PC-3 (cell line): ENCODE data around the gene CCNY. TPM values are rescaled to one million over a fixed set of nuclear protein-coding genes. Genes with fewer than 3 reads are reported as not detected.

Source experiments
- ATAC-seq: fragments of 200-7000 bp; cut with Tn5 transposase; 2 replicates; pipeline ENCODE4 v1.9.1; 2020; ENCODE audit warnings: mild to moderate bottlenecking, moderate library complexity
- BruUV-seq: library from RNA; stranded (reverse); fragments of 400-500 nt; replicated peaks from 2 replicates; lab custom pipeline; 2021; lab: Mats Ljungman, UMichigan
- CTCF ChIA-PET: fragments of 300-600 bp; sonication (Branson Sonifier 250); formaldehyde crosslinking; loops from one replicate; lab custom pipeline; 2022; ENCODE audit warnings: antibody characterized with exemption; lab: Charles Lee
- POLR2A ChIA-PET: fragments of 300-600 bp; sonication (Branson Sonifier 250); formaldehyde crosslinking; loops from one replicate; lab custom pipeline; 2022; ENCODE audit warnings: antibody characterized with exemption; ENCODE audit not compliant: unreplicated experiment; lab: Charles Lee
- DNase-seq: peaks from one replicate; pipeline ENCODE4 v3.0.0-alpha.2; 2015
- H2AFZ ChIP-seq: fragments of 300-600 bp; sonication (generic); 2 replicates; pipeline ENCODE4 v1.6.0; 2016; ENCODE audit warnings: antibody characterized with exemption, low read length
- H3F3A ChIP-seq: fragments of 300-600 bp; sonication (generic); one replicate; pipeline ENCODE4 v1.6.0; 2017; ENCODE audit warnings: antibody characterized with exemption, low read length, control low read depth, mild to moderate bottlenecking; ENCODE audit not compliant: unreplicated experiment
- H3K27ac ChIP-seq: fragments of 300-600 bp; sonication (generic); 2 replicates; pipeline ENCODE4 v1.5.1; 2016; ENCODE audit warnings: mild to moderate bottlenecking, low read length
- H3K27me3 ChIP-seq: fragments of 300-600 bp; sonication (generic); 2 replicates; pipeline ENCODE4 v1.6.1; 2016; ENCODE audit warnings: low read length, mixed read lengths
- H3K36me3 ChIP-seq: fragments of 300-600 bp; sonication (generic); 2 replicates; pipeline ENCODE4 v1.6.1; 2016; ENCODE audit warnings: low read depth, mixed run types, low read length, mixed read lengths
- H3K4me1 ChIP-seq: fragments of 300-600 bp; sonication (generic); 2 replicates; pipeline ENCODE4 v1.5.1; 2016; ENCODE audit warnings: low read length; ENCODE audit not compliant: insufficient read depth
- H3K4me2 ChIP-seq: fragments of 300-600 bp; sonication (generic); 2 replicates; pipeline ENCODE4 v1.6.0; 2016; ENCODE audit warnings: low read length
- H3K4me3 ChIP-seq: fragments of 300-600 bp; sonication (generic); 2 replicates; pipeline ENCODE4 v1.5.1; 2016; ENCODE audit warnings: mild to moderate bottlenecking, low read length, mixed read lengths
- H3K79me2 ChIP-seq: fragments of 300-600 bp; sonication (generic); 2 replicates; pipeline ENCODE4 v1.6.1; 2017; ENCODE audit warnings: low read length, mixed read lengths
- H3K9ac ChIP-seq: fragments of 300-600 bp; sonication (generic); 2 replicates; pipeline ENCODE4 v1.6.0; 2016; ENCODE audit warnings: mild to moderate bottlenecking, low read length
- H3K9me2 ChIP-seq: fragments of 300-600 bp; sonication (generic); replicated peaks from 2 replicates; pipeline ENCODE4 v1.6.1; 2016; ENCODE audit warnings: mixed run types, low read length, mixed read lengths
- H3K9me3 ChIP-seq: fragments of 300-600 bp; sonication (generic); 2 replicates; pipeline ENCODE4 v1.6.1; 2016; ENCODE audit warnings: low read length, mixed read lengths
- H4K20me1 ChIP-seq: fragments of 300-600 bp; sonication (generic); 2 replicates; pipeline ENCODE4 v1.6.1; 2016; ENCODE audit warnings: low read length, mixed read lengths
- CTCF ChIP-seq: fragments of 300-600 bp; sonication (generic); conservative IDR thresholded peaks from 2 replicates; pipeline ENCODE4 v1.5.1; 2017; ENCODE audit warnings: antibody characterized with exemption, low read depth, mild to moderate bottlenecking, low read length
- EZH2 ChIP-seq: fragments of 300-600 bp; sonication (generic); IDR thresholded peaks from one replicate; pipeline ENCODE4 v1.6.1; 2017; ENCODE audit warnings: antibody characterized with exemption, mild to moderate bottlenecking, low read length; ENCODE audit not compliant: unreplicated experiment
- EZH2phosphoT487 ChIP-seq: fragments of 300-600 bp; sonication (generic); IDR thresholded peaks from 2 replicates; pipeline ENCODE4 v1.6.1; 2018; ENCODE audit warnings: mild to moderate bottlenecking, antibody characterized with exemption, low read length, borderline replicate concordance
- intact Hi-C: fragments of 100-400 bp; cut with micrococcal nuclease; formaldehyde crosslinking; loops from 2 replicates; pipeline ENCODE4 v1.9.0; 2023
- total RNA-seq: library from RNA; depleted of rRNA; stranded (reverse); fragments of >200 nt; gene quantifications from 2 replicates; pipeline ENCODE4 v1.2.3, GENCODE V29; 2014

CCNY gene
- total RNA-seq, 1 experiment from 2014 or later: 146 TPM

DNA sequence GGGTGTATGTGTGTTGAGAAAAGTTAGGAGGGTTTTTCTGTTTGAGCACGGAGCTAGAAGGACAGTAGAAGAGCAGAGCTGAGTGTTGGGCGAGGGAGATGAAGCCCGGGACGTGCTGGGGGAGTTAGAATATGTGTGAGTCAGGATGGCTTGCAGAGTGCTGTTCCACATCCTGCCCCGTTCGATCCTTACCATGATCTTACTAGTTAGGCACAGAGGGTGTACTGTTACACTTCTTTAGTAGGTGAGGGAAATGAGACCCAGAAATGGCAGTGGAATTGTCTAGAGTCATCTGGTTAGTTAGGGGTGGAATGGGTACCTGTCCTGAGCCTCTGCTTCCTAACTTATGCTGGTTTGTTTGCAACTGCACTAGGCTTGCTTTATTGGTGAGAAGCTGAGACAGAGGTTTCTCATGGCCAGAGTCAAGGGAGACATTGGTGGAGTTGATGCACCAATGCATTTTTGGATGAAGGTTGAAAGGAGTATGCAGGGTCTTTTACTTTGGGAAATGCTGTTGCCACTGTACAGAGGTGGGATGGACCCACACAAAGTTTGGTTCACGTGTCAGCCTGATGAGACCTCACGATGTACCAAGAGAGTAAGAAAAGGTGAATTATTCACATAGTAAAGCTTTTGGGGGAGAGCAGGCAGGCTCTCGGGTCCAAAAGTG is 42.4 kb downstream of the CCNY start:
- no peak overlapping the region for H3K9ac ChIP-seq
- no peaks in the 10 kb centered on the region for H3K36me3 ChIP-seq
- peaks cover 11% of the 10 kb centered on the region for H3K4me1 ChIP-seq
- DNase-seq (peak; percentile 41), ATAC-seq (peak; percentile 39; the same call in 1 of the 2 replicates)
- H4K20me1 ChIP-seq: peaks cover 16% of the 10 kb centered on the region
- H3F3A ChIP-seq: no peaks in the 10 kb centered on the region
- no peaks in the 10 kb centered on the region for H3K27me3 ChIP-seq
- no peak overlapping the region for H3K27ac ChIP-seq
- H2AFZ ChIP-seq: no peak overlapping the region
- ChIA-PET POLR2A (interaction anchor here (0.6 kb wide), 1 partner anchor 46 kb away, joined by 6 read pairs; no protein-coding TSS in a partner anchor), CTCF (no interaction called here)
- H3K4me2 ChIP-seq: no peak overlapping the region
- BruUV-seq: no TSS peak
- H3K9me2 ChIP-seq: no peaks in the 10 kb centered on the region
- H3K4me3 ChIP-seq: no peak overlapping the region
- intact Hi-C loops: no loop called here
- peaks cover 98% of the 10 kb centered on the region for H3K79me2 ChIP-seq
- TF ChIP-seq EZH2 (no peak), CTCF (no peak)
- H3K9me3 ChIP-seq: no peaks in the 10 kb centered on the region

GRCh38 chr10:35379226-35380137 is 43.2 kb downstream of the CCNY start:
- intact Hi-C loops: no loop called here
- ATAC-seq (0 out of 2 replicates have a peak, but pooled peaks have one; percentile 19), DNase-seq (peak; percentile 40)
- H3K4me2 ChIP-seq: no peak overlapping the region
- CTCF ChIA-PET: no interaction called here
- H3K4me3 ChIP-seq: no peak overlapping the region
- peaks cover 18% of the 10 kb centered on the region for H3K4me1 ChIP-seq
- H3K9ac ChIP-seq: no peak overlapping the region
- H4K20me1 ChIP-seq: peaks cover 20% of the 10 kb centered on the region
- no peak overlapping the region for H2AFZ ChIP-seq
- no peak overlapping the region for H3K27ac ChIP-seq
- H3K79me2 ChIP-seq: peaks cover 97% of the 10 kb centered on the region
- no TSS peak for BruUV-seq
- H3K36me3 ChIP-seq: no peaks in the 10 kb centered on the region
- TF ChIP-seq EZH2: no peak
- TF ChIP-seq CTCF: 0 out of 2 replicates have a peak, but pooled peaks have one; percentile 14
- H3F3A ChIP-seq: no peaks in the 10 kb centered on the region
- POLR2A ChIA-PET: interaction anchor here (0.6 kb wide), 1 partner anchor 47 kb away, joined by 6 read pairs; no protein-coding TSS in a partner anchor
- H3K9me3 ChIP-seq: no peaks in the 10 kb centered on the region
- H3K27me3 ChIP-seq: no peaks in the 10 kb centered on the region
- no peaks in the 10 kb centered on the region for H3K9me2 ChIP-seq

GRCh38 chr10:35382096-35382495 is 45.8 kb downstream of the CCNY start:
- Histone ChIP-seq H3K9me2 (no peaks in the 10 kb centered on the region), H3K27ac (no peak overlapping the region), H3K79me2 (peaks cover 97% of the 10 kb centered on the region), H3F3A (no peaks in the 10 kb centered on the region), H2AFZ (no peak overlapping the region), H3K4me1 (peaks cover 32% of the 10 kb centered on the region), H3K4me3 (no peak overlapping the region), H3K27me3 (no peaks in the 10 kb centered on the region), H3K4me2 (no peak overlapping the region), H4K20me1 (peaks cover 25% of the 10 kb centered on the region), H3K9me3 (no peaks in the 10 kb centered on the region), H3K36me3 (no peaks in the 10 kb centered on the region), H3K9ac (no peak overlapping the region)
- ATAC-seq (no peak), DNase-seq (no peak)
- TF ChIP-seq EZH2phosphoT487 (no peak), CTCF (no peak), EZH2 (no peak)
- CTCF ChIA-PET: no interaction called here
- BruUV-seq: no TSS peak
- POLR2A ChIA-PET: no interaction called here
- intact Hi-C loops: no loop called here
